ENCODE data around the gene OSGIN1.

OSGIN1 gene

DNA sequence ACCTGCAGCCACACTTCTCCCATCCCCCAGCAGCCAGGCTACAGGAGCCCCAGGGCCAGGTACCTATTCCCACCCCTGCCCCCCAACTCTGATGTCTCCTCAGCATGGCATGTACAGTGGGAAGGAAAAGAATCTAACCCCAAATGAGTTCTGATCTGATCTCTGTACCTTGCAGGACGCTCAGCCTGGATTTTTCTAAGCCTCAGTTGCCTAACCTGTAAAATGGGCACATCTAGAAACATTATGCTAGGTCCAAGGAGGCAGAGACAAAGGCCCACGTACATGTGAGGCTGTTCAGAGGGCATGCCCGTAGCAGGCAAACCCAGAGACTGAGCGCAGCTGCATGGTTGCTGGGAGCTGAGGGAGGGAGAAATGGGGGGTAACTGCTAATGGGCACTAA is 54.5 kb downstream of the OSGIN1 start:
- no peak overlapping the region for H3K9ac ChIP-seq (ENCODE audit: low read length)
- no peaks in the 10 kb centered on the region for H3K27me3 ChIP-seq (ENCODE audit: insufficient read depth, low read length, poor library complexity)
- no peak overlapping the region for H3K18ac ChIP-seq (ENCODE audit: low read length)
- H3K36me3 ChIP-seq (ENCODE audit: control insufficient read depth, insufficient read depth, low read length): no peaks in the 10 kb centered on the region
- H2BK120ac ChIP-seq (ENCODE audit: low read depth, low read length): no peak overlapping the region
- no peaks in the 10 kb centered on the region for H3K79me1 ChIP-seq (ENCODE audit: low read length)
- H4K5ac ChIP-seq (ENCODE audit: low read length): no peak overlapping the region
- no peak for DNase-seq
- H4K8ac ChIP-seq (ENCODE audit: low read depth, low read length): no peak overlapping the region
- H3K4me1 ChIP-seq (ENCODE audit: control insufficient read depth, low read depth, low read length): no peaks in the 10 kb centered on the region
- no peak overlapping the region for H3K27ac ChIP-seq (ENCODE audit: low read depth, low read length)
- no peak overlapping the region for H2BK5ac ChIP-seq (ENCODE audit: low read length)
- no peak overlapping the region for H2AK5ac ChIP-seq (ENCODE audit: low read length)
- no peak overlapping the region for H3K4ac ChIP-seq (ENCODE audit: low read depth, low read length)
- H3K4me2 ChIP-seq (ENCODE audit: low read length): no peak overlapping the region
- H3K4me3 ChIP-seq (ENCODE audit: low read length): no peak overlapping the region
- H3K23ac ChIP-seq (ENCODE audit: low read length): no peak overlapping the region
- H2BK15ac ChIP-seq (replicated peaks; ENCODE audit: low read depth): no peak overlapping the region
- H3K79me2 ChIP-seq (ENCODE audit: control insufficient read depth, insufficient read depth, low read length): no peaks in the 10 kb centered on the region
- no CpG with 5 or more reads among the region's 4 CpGs for WGBS (ENCODE audit: extremely low coverage, insufficient coverage, low lambda C conversion rate)
- H3K56ac ChIP-seq (ENCODE audit: low read length): no peak overlapping the region

- Histone ChIP-seq H3K4me1 (ENCODE audit: control insufficient read depth, low read depth, low read length) (no peaks in the 10 kb centered on the region), H3K9ac (ENCODE audit: low read length) (no peak overlapping the region), H3K27ac (ENCODE audit: low read depth, low read length) (no peak overlapping the region), H3K23ac (ENCODE audit: low read length) (no peak overlapping the region), H3K4ac (ENCODE audit: low read depth, low read length) (no peak overlapping the region), H3K79me2 (ENCODE audit: control insufficient read depth, insufficient read depth, low read length) (no peaks in the 10 kb centered on the region), H3K27me3 (ENCODE audit: insufficient read depth, low read length, poor library complexity) (no peaks in the 10 kb centered on the region), H3K4me3 (ENCODE audit: low read length) (no peak overlapping the region), H2BK120ac (ENCODE audit: low read depth, low read length) (no peak overlapping the region), H4K5ac (ENCODE audit: low read length) (no peak overlapping the region), H3K4me2 (ENCODE audit: low read length) (no peak overlapping the region), H2BK15ac (replicated peaks; ENCODE audit: low read depth) (no peak overlapping the region), H2BK5ac (ENCODE audit: low read length) (no peak overlapping the region), H4K8ac (ENCODE audit: low read depth, low read length) (no peak overlapping the region), H3K56ac (ENCODE audit: low read length) (no peak overlapping the region), H3K36me3 (ENCODE audit: control insufficient read depth, insufficient read depth, low read length) (no peaks in the 10 kb centered on the region), H2AK5ac (ENCODE audit: low read length) (no peak overlapping the region), H3K79me1 (ENCODE audit: low read length) (no peaks in the 10 kb centered on the region), H3K18ac (ENCODE audit: low read length) (no peak overlapping the region)
- DNase-seq: no peak
- no CpG with 5 or more reads among the region's 8 CpGs for WGBS (ENCODE audit: extremely low coverage, insufficient coverage, low lambda C conversion rate)
Observed at GRCh38 chr16:84007965-84008364, 54.9 kb downstream of the OSGIN1 start.

DNA sequence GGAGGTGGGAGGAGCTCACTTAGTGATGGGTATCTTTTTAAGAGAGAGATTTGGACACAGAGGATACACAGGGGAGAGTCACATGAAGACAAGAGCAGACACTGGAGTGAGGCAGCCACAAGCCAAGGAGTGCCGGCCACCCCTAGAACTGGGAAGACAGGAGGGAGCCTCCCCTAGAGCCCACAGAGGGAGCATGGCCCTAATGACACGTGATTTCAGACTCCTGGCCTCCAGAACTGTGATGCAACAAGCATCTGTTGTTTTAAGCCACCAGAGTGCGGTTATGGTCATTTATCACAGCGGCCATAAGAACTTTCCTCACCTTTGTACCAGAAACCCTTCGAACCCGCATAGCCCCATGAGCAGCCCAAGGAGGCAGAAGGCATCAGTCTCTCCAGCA is 56.2 kb downstream of the OSGIN1 start:
- H3K4me2 ChIP-seq (ENCODE audit: low read length): no peak overlapping the region
- no peak for DNase-seq
- H3K4me1 ChIP-seq (ENCODE audit: control insufficient read depth, low read depth, low read length): no peaks in the 10 kb centered on the region
- no peak overlapping the region for H2BK120ac ChIP-seq (ENCODE audit: low read depth, low read length)
- no peak overlapping the region for H3K4ac ChIP-seq (ENCODE audit: low read depth, low read length)
- no CpG with 5 or more reads among the region's 6 CpGs for WGBS (ENCODE audit: extremely low coverage, insufficient coverage, low lambda C conversion rate)
- no peak overlapping the region for H3K18ac ChIP-seq (ENCODE audit: low read length)
- H3K9ac ChIP-seq (ENCODE audit: low read length): no peak overlapping the region
- no peak overlapping the region for H2BK15ac ChIP-seq (replicated peaks; ENCODE audit: low read depth)
- H3K36me3 ChIP-seq (ENCODE audit: control insufficient read depth, insufficient read depth, low read length): no peaks in the 10 kb centered on the region
- H3K4me3 ChIP-seq (ENCODE audit: low read length): no peak overlapping the region
- H3K56ac ChIP-seq (ENCODE audit: low read length): no peak overlapping the region
- no peak overlapping the region for H4K8ac ChIP-seq (ENCODE audit: low read depth, low read length)
- no peaks in the 10 kb centered on the region for H3K27me3 ChIP-seq (ENCODE audit: insufficient read depth, low read length, poor library complexity)
- H2AK5ac ChIP-seq (ENCODE audit: low read length): no peak overlapping the region
- no peak overlapping the region for H4K5ac ChIP-seq (ENCODE audit: low read length)
- H3K79me1 ChIP-seq (ENCODE audit: low read length): no peaks in the 10 kb centered on the region
- H3K23ac ChIP-seq (ENCODE audit: low read length): no peak overlapping the region
- H3K79me2 ChIP-seq (ENCODE audit: control insufficient read depth, insufficient read depth, low read length): no peaks in the 10 kb centered on the region
- H2BK5ac ChIP-seq (ENCODE audit: low read length): no peak overlapping the region
- no peak overlapping the region for H3K27ac ChIP-seq (ENCODE audit: low read depth, low read length)

DNA sequence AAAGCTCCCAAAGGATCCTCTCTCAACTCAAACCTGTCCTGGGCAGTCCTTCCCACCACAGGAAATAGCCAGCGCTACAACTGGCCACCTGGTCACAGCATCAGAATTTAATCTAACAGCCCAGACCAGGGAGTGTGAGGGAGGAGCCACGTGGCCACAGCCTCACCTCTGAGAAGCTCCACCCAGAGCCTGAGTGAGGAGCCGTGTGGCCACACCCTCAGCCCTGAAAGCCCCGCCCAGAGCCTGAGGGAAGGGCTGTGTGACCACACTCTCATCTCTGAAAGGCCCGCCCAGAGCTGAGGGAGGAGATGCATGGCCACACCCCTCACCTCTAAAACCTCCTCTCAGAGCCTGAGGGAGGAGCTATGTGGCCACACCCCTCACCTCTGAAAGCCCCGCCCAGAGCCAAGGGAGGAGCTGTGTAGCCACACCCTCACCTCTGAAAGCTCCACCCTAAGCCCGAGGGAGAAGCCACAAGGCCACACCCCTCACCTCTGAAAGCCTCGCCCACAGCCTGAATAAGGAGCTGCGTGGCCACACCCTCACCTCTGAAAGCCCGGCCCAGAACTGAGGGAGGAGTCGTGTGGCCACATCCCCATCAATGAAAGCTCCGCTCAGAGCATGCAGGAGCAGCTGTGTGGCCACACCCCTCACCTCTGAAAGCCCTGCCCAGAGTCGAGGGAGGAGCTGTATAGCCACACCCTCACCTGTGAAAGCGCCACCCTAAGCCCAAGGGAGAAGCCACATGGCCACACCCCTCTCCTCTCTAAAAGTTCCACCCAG is 60.9 kb downstream of the OSGIN1 start:
- H4K5ac ChIP-seq (ENCODE audit: low read length): no peak overlapping the region
- H3K9ac ChIP-seq (ENCODE audit: low read length): no peak overlapping the region
- no peak overlapping the region for H3K23ac ChIP-seq (ENCODE audit: low read length)
- H3K36me3 ChIP-seq (ENCODE audit: control insufficient read depth, insufficient read depth, low read length): no peaks in the 10 kb centered on the region
- H3K27me3 ChIP-seq (ENCODE audit: insufficient read depth, low read length, poor library complexity): no peaks in the 10 kb centered on the region
- DNase-seq: peak; percentile 100
- no peak overlapping the region for H2AK5ac ChIP-seq (ENCODE audit: low read length)
- no peak overlapping the region for H2BK15ac ChIP-seq (replicated peaks; ENCODE audit: low read depth)
- no peak overlapping the region for H3K4me2 ChIP-seq (ENCODE audit: low read length)
- H3K18ac ChIP-seq (ENCODE audit: low read length): no peak overlapping the region
- no peak overlapping the region for H2BK120ac ChIP-seq (ENCODE audit: low read depth, low read length)
- H2BK5ac ChIP-seq (ENCODE audit: low read length): no peak overlapping the region
- no peak overlapping the region for H4K8ac ChIP-seq (ENCODE audit: low read depth, low read length)
- WGBS (ENCODE audit: extremely low coverage, insufficient coverage, low lambda C conversion rate): no CpG with 5 or more reads among the region's 14 CpGs
- no peaks in the 10 kb centered on the region for H3K4me1 ChIP-seq (ENCODE audit: control insufficient read depth, low read depth, low read length)
- no peak overlapping the region for H3K27ac ChIP-seq (ENCODE audit: low read depth, low read length)
- H3K79me1 ChIP-seq (ENCODE audit: low read length): no peaks in the 10 kb centered on the region
- no peak overlapping the region for H3K4ac ChIP-seq (ENCODE audit: low read depth, low read length)
- H3K4me3 ChIP-seq (ENCODE audit: low read length): no peak overlapping the region
- no peak overlapping the region for H3K56ac ChIP-seq (ENCODE audit: low read length)
- no peaks in the 10 kb centered on the region for H3K79me2 ChIP-seq (ENCODE audit: control insufficient read depth, insufficient read depth, low read length)

DNA sequence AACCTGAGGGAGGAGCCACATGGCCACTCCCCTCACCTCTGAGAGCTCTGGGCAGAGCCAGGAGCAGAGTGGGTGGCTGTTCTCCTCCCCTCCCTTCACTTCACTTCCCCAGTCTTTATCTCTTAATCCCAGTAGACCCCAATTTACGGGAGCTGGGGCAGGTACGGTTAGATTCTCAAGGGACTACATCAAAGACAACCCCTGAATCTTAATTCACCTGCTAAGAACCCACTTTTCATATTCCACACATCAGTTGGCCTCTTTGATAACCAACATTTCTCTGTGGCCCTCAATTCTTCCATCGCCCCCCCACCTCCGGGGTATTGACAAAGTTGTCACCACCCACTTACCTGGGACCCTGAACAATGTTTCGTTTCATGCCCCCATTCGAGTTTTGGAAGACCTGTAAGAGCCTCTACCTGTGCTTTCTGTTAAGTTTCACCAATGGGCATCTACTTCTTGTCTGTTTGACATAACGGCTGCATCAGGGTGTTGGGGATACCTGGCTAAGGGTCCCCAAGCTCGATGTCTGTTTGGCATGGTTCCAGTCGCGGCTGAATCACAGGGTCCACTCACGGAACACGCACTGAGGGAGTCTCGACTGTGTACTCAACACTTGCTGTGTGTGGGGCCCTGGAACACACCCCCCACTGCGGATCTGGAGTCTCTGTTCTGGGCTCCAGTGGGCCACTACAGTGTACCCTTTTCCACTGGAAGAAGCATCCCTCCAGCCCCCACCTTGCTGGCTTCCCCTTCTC is 61.7 kb downstream of the OSGIN1 start:
- no peaks in the 10 kb centered on the region for H3K36me3 ChIP-seq (ENCODE audit: control insufficient read depth, insufficient read depth, low read length)
- DNase-seq: no peak
- WGBS (ENCODE audit: extremely low coverage, insufficient coverage, low lambda C conversion rate): no CpG with 5 or more reads among the region's 14 CpGs
- H3K27me3 ChIP-seq (ENCODE audit: insufficient read depth, low read length, poor library complexity): no peaks in the 10 kb centered on the region
- H3K79me1 ChIP-seq (ENCODE audit: low read length): no peaks in the 10 kb centered on the region
- H3K56ac ChIP-seq (ENCODE audit: low read length): no peak overlapping the region
- no peaks in the 10 kb centered on the region for H3K4me1 ChIP-seq (ENCODE audit: control insufficient read depth, low read depth, low read length)
- H3K27ac ChIP-seq (ENCODE audit: low read depth, low read length): no peak overlapping the region
- no peak overlapping the region for H2BK120ac ChIP-seq (ENCODE audit: low read depth, low read length)
- H2BK5ac ChIP-seq (ENCODE audit: low read length): no peak overlapping the region
- H3K4ac ChIP-seq (ENCODE audit: low read depth, low read length): no peak overlapping the region
- no peak overlapping the region for H3K18ac ChIP-seq (ENCODE audit: low read length)
- H3K9ac ChIP-seq (ENCODE audit: low read length): no peak overlapping the region
- H2AK5ac ChIP-seq (ENCODE audit: low read length): no peak overlapping the region
- H3K23ac ChIP-seq (ENCODE audit: low read length): no peak overlapping the region
- H2BK15ac ChIP-seq (replicated peaks; ENCODE audit: low read depth): no peak overlapping the region
- H3K4me3 ChIP-seq (ENCODE audit: low read length): no peak overlapping the region
- no peak overlapping the region for H4K5ac ChIP-seq (ENCODE audit: low read length)
- H3K4me2 ChIP-seq (ENCODE audit: low read length): no peak overlapping the region
- H4K8ac ChIP-seq (ENCODE audit: low read depth, low read length): no peak overlapping the region
- no peaks in the 10 kb centered on the region for H3K79me2 ChIP-seq (ENCODE audit: control insufficient read depth, insufficient read depth, low read length)

Data from mesendoderm (in vitro differentiated cells).